ENCODE data around the gene NOTCH1.

Gene NOTCH1

GRCh38 chr9:136544964-136545691 is 720 bp downstream of the NOTCH1 start:
- DNase-seq (ENCODE audit: low spot score) = no peak

DNA sequence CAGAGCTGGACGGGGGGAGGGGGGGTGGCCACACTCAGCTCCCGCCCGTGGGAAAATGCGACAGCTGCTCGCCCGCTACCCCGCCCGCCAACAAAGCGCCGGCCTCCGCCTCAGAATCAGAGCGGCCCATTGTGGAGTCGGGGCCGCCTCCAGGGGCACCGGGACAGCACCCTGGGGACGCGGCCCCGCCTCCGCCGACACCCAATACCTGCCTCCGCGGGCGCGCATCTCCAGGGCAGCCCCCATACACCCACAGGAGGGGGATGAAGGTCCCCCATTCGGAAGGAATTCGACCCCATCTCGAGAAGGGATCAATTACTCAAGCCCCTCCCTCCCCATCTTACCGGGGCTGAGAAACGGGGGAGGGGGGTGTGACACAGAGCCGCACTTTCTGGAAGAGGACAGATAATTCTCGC is 1.3 kb downstream of the NOTCH1 start:
- DNase-seq (ENCODE audit: low spot score) = peak; percentile 72

GRCh38 chr9:136543830-136544547 is 1.9 kb downstream of the NOTCH1 start:
- no peak for DNase-seq (ENCODE audit: low spot score)

DNA sequence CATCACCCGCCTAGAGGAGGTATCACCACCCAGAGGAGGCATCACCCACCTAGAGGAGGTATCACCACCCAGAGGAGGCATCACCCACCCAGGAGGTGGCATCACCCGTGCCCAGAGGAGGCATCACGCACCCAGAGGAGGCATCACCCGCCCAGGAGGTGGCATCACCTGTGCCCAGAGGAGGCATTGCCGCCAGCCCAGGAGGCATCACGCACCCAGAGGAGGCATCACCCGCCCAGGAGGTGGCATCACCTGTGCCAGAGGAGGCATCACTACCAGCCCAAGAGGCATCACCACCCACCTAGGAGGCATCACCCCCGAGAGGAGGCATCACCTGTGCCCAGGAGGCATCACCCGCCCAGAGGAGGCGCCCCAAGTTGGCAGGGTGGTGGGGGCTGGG is 2.6 kb downstream of the NOTCH1 start:
- no peak for DNase-seq (ENCODE audit: low spot score)

DNA sequence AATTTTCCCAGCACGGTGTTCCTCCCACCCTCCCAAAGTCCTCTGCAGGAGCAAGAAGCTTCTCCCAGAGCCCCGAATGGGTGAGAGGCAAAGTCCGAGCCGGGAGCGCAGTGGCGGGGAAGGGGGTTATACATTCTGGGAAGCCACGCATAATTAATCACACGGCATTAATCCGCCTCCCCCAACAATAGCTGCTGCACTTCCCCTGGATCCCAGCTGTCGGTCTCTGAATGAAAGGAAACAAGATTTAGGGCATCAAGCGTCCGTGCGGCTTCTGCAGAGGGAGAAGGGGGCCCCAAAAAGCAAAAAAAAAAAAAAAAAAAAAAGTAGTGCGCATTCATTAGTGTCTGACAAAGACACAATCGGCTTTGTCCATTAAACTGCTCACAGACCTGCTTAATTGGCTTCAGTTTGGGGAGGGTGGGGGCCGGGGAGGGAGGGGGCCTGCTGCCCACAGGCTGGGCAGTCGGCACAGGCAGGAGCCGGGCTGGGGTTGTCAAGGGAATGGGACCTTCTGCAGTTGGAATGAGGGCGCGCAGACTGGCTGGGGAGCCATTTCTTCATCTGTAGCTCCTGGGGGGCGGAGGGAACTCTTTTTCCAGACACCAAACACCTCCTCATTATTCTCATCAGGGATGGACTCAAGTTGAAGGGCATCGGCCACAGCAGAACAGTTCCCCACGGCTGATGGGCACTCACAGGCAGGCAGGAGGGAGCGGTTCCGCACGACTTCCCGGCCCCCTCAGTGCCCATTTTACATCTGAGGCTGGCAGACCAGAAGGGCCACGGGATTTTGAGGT is 3.4 kb downstream of the NOTCH1 start:
- DNase-seq (ENCODE audit: low spot score) = no peak

DNA sequence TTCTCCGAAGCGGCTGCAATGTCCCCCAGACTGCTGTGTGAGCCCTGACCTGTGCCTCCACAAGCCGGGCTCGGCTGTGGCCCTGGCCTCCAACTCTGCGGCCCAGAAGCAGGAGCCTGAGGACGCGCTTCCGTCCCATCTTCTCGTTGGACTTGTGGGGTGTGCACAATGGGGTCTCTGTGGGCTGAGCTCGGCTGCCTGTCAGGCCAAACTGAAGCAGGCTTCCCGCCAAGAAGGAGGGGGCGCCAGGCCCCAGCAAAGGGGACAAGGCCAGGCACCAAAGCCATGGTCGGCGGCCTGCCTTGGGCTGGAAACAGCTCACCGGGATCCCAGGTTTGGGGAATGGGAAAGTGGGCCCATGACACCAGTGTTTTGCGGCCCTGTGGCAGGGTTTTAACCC is 4.1 kb downstream of the NOTCH1 start:
- DNase-seq (ENCODE audit: low spot score) = no peak

DNA sequence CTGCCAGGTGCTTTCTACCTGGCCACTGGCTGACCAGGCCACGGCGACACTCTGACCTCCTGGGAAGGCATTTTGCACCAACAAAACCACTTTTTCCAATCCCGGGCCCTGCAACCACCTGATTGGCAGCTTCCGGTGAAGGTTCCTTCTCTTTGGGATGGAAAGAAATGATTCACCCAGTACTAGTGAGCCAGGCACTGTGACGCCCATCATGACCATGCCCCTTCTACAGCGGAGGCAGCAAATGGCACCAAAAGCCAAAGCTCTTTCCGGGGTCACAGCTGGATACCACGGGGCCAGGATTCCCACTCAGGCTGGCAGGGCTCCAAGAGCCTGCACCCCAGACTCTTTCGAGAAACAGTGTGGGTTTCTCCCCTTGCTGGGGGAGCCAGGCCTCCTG is 4.7 kb downstream of the NOTCH1 start:
- no peak for DNase-seq (ENCODE audit: low spot score)

- peak; percentile 66 for DNase-seq (ENCODE audit: low spot score)
Measured at GRCh38 chr9:136539427-136540421, 6.1 kb downstream of the NOTCH1 start.

DNA sequence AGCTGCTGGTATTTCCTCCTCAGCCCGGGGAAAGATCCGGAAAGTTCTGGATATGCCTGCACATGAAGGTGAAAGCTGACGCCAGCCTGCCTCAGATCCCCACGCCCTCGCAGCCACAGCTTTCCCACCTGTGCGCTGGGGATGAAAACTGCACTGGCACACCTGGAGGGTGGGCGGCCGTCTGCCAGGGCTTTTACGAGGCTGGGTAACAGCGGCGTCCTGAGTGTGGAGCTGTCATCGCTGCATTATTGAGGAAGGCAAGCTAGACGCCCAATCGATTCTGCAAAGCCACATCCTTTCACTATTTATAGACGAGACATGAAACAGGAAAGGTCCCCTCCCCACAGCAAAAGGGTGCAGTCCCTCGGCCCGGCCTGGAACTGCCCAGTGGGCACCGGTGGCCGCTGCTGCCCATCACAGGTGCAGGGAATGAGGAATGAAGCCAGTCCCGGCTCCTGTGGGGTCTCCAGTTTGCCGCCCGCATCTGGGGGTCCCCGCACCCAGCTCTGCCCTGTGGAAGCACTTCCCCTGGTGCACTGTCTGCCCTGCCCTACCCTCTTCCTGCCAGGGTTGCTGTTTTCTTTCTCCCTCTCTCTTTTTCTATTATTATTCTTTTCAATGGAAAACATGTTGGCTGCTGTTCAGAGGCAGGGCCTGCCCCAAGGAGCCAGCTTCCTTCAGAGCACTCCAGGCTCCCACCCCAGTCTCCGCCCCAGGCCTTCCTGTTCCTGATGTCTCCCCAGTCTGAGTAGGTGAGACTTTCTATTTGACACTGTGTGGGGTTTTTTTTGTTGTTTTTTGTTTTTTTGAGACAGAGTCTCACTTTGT is 7.0 kb downstream of the NOTCH1 start:
- no peak for DNase-seq (ENCODE audit: low spot score)

DNA sequence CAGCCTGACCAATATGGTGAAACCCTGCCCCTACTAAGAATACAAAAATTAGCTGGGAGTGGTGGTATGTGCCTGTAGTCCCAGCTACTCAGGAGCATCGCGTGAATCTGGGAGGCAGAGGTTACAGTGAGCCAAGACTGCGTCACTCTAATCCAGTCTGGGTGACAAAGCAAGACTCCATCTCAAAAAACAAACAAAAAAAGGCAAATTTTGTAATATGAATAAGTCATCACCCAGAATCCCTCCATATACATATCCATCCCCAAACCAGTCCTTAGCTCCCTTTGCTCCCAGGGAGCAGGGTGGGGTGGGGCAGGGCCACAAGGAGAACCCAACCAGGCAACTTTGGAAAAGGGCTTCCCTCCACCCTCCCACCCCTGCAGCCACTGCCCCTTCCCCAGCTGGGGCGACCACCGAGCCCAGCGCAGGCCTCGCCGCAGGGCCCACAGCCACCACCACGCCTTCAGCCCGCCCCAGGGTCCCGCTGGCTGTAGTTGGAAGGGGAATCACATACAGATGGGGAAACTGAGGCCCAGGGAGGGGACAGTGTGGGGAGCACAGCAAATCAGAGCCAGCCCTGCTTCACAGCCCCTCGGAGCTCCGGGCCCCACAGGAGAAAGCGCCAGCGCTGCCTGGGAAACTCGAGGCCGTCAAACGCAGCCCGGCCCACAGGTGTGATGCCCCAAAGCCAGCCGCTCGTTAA is 7.8 kb downstream of the NOTCH1 start:
- no peak for DNase-seq (ENCODE audit: low spot score)

- no peak for DNase-seq (ENCODE audit: low spot score)
Measured at GRCh38 chr9:136537411-136537810, 8.4 kb downstream of the NOTCH1 start.

GRCh38 chr9:136536721-136537241 is 9.1 kb downstream of the NOTCH1 start:
- DNase-seq (ENCODE audit: low spot score) = peak; percentile 63

- no peak for DNase-seq (ENCODE audit: low spot score)
Measured at GRCh38 chr9:136536051-136536720, 9.7 kb downstream of the NOTCH1 start.

GRCh38 chr9:136535070-136535469 is 10.8 kb downstream of the NOTCH1 start:
- no peak for DNase-seq (ENCODE audit: low spot score)

- DNase-seq (ENCODE audit: low spot score) = no peak
Measured at GRCh38 chr9:136534366-136534765, 11.5 kb downstream of the NOTCH1 start.

DNA sequence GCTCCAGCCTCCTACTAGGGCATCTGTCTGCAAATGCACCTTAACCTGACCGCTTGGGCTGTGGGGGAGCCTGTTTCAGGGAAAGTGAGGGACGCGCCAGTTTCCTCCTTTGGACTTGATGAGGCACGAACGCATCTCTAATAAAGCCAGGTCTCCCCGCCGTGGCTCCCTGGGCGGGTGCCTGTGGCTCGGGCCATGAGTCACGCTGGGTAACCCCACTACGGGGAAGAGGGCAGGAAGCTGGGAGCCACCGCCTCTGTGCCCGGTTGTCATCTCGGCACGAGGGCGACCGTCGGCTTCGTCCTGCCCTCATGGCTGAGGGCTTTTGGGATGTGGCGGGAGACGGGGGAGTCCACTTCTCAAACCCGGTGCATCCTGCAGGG is 12.1 kb downstream of the NOTCH1 start:
- DNase-seq (ENCODE audit: low spot score) = no peak

- no peak for DNase-seq (ENCODE audit: low spot score)
Measured at GRCh38 chr9:136532799-136533774, 12.8 kb downstream of the NOTCH1 start.

All from iPS-NIHi11 (cell line).